ENCODE results near the gene E4F1. TPM values are rescaled to one million over a fixed set of nuclear protein-coding genes. Genes with fewer than 3 reads are reported as not detected.

Gene E4F1
- total and polyA plus RNA-seq, 9 of the 15 experiments (the other 6 are each of a cell fraction or from before 2014, with no cell fraction given), result 0.48 to 94.9 (median 20.4) TPM

- TF ChIP-seq, protein P1, sequence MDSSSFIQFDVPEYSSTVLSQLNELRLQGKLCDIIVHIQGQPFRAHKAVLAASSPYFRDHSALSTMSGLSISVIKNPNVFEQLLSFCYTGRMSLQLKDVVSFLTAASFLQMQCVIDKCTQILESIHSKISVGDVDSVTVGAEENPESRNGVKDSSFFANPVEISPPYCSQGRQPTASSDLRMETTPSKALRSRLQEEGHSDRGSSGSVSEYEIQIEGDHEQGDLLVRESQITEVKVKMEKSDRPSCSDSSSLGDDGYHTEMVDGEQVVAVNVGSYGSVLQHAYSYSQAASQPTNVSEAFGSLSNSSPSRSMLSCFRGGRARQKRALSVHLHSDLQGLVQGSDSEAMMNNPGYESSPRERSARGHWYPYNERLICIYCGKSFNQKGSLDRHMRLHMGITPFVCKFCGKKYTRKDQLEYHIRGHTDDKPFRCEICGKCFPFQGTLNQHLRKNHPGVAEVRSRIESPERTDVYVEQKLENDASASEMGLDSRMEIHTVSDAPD (CRISPR knock-in tag; IDR thresholded peaks at IDR 0.05), result no peak
- TF ChIP-seq FOXJ3 (CRISPR knock-in tag; IDR thresholded peaks at IDR 0.05) (no peak), HNRNPUL1 (IDR thresholded peaks at IDR 0.05; ENCODE audit: low read length) (no peak), TGIF2 (CRISPR knock-in tag; IDR thresholded peaks at IDR 0.05) (no peak), ZNF696 (CRISPR knock-in tag; conservative IDR thresholded peaks at IDR 0.05) (no peak), HEY1 (CRISPR knock-in tag; IDR thresholded peaks at IDR 0.05; ENCODE audit: borderline replicate concordance) (no peak; the same call in 1 of the 2 replicates), XRCC4 (IDR thresholded peaks at IDR 0.05; ENCODE audit: extremely low read depth, insufficient read depth, insufficient read length) (no peak), BRD4 (IDR thresholded peaks at IDR 0.05) (no peak), ZNF3 (CRISPR knock-in tag; IDR thresholded peaks at IDR 0.05) (no peak), TBL1XR1 (IDR thresholded peaks at IDR 0.05; ENCODE audit: low read length in 2 of 2) (peak in 1 of 2 experiments; percentile 90; a peak in 2 of 4 replicates), GATAD2B (IDR thresholded peaks at IDR 0.05; ENCODE audit: borderline replicate concordance) (no peak), CBX2 (IDR thresholded peaks at IDR 0.05; ENCODE audit: insufficient read depth, low read length, poor library complexity, severe bottlenecking) (no peak), MCM2 (IDR thresholded peaks at IDR 0.05; ENCODE audit: low read depth) (no peak), C11orf30 (IDR thresholded peaks at IDR 0.05; ENCODE audit: low read depth) (peak; percentile 97), HDAC1 (IDR thresholded peaks at IDR 0.05) (peak in 1 of 2 experiments; percentile 95; a peak in 2 of 4 replicates), ZFP1 (CRISPR knock-in tag; IDR thresholded peaks at IDR 0.05) (no peak), MAFG (tag; conservative IDR thresholded peaks at IDR 0.05) (no peak), HMGN3 (IDR thresholded peaks at IDR 0.05; ENCODE audit: borderline replicate concordance, extremely low read depth, insufficient read length, low read depth, low read length) (peak; percentile 56), HBP1 (CRISPR knock-in tag; IDR thresholded peaks at IDR 0.05) (no peak), SRSF3 (IDR thresholded peaks at IDR 0.05; ENCODE audit: insufficient read depth, low read length) (no peak), RBFOX2 (IDR thresholded peaks at IDR 0.05; ENCODE audit: low read depth, low read length) (peak; percentile 99), IRF1 (CRISPR knock-in tag; IDR thresholded peaks at IDR 0.05; ENCODE audit: borderline replicate concordance) (no peak)
- TF ChIP-seq, protein P2, sequence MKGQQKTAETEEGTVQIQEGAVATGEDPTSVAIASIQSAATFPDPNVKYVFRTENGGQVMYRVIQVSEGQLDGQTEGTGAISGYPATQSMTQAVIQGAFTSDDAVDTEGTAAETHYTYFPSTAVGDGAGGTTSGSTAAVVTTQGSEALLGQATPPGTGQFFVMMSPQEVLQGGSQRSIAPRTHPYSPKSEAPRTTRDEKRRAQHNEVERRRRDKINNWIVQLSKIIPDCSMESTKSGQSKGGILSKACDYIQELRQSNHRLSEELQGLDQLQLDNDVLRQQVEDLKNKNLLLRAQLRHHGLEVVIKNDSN (CRISPR knock-in tag; IDR thresholded peaks at IDR 0.05), result no peak; the same call in 1 of the 2 replicates
- TF ChIP-seq, protein P3, sequence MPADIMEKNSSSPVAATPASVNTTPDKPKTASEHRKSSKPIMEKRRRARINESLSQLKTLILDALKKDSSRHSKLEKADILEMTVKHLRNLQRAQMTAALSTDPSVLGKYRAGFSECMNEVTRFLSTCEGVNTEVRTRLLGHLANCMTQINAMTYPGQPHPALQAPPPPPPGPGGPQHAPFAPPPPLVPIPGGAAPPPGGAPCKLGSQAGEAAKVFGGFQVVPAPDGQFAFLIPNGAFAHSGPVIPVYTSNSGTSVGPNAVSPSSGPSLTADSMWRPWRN (IDR thresholded peaks at IDR 0.05; ENCODE audit: low read depth), result no peak
These were observed 44.7 kb downstream of the E4F1 start, which contains the start of gene RNPS1 (continued) for GRCh38 chr16:2267913-2268666.

Measured in K562 (cell line).